Hypothalamus (tissue), 51 donors: ENCODE data around the gene ARMC8.

Experiments used
- DNase-seq, 51 donors: peaks; one replicate each; lab custom pipeline; 2025; lab: John Stamatoyannopoulos, UW

ARMC8 gene

DNA sequence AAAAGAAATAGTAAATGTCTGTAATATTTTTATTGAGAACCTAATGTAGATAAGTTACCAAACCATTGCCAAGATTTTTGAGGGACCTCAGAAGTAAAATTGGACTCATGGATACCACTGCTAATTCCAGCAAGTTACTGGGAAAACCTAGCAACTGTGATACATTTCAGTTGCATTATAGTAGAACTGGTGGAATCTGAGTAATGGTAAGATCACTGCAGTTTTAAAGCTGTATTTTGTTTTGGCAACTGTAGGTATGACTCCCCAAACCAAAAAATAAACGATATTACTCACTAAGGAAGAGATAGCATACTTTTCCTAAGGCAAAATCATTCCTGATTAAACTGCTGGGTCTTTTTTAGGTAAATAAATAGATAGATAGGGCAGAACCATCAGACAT is 54.0 kb downstream of the ARMC8 start:
- DNase-seq, result no peak

- no peak for DNase-seq
Observed at GRCh38 chr3:138241676-138242075, 54.6 kb downstream of the ARMC8 start.

DNA sequence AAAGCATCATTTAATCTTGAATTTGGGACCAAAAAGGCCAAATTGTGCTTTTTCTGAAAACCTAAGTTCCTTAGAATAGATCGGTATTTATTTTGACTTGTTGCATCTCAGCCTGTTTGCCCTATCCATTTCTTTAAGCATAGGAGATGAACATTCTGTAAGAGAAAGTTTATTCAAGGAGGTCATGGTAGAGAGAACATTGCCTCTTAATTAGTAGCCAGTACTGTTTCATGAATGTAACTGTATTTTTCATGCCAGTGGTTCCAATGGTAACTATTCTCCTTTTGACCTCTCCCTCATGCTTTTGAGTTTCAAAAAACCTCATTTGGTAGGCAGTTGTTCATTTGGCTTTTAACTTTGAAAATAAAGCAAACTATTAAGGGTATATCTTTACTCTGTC is 55.4 kb downstream of the ARMC8 start:
- no peak for DNase-seq

GRCh38 chr3:138245026-138245425 is 57.9 kb downstream of the ARMC8 start:
- no peak for DNase-seq

DNA sequence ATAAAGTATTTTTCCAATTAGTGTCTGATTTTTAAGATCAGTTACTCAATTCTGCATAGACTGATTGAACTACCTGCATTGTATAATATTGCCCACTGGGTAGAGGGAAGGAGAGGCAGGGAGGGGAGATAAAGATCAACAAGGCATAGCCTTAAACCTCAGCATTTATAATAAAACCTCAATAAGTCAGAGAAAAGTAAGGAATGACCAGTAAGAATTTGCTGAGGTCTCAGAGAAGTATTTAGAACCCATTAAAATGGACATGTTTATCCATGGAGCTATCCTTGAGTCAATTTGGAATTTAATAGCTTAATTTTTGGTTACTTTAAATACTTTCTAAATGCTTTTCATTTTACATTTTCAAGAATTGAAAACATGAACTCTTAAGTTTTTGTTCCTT is 62.5 kb downstream of the ARMC8 start:
- no peak for DNase-seq

DNA sequence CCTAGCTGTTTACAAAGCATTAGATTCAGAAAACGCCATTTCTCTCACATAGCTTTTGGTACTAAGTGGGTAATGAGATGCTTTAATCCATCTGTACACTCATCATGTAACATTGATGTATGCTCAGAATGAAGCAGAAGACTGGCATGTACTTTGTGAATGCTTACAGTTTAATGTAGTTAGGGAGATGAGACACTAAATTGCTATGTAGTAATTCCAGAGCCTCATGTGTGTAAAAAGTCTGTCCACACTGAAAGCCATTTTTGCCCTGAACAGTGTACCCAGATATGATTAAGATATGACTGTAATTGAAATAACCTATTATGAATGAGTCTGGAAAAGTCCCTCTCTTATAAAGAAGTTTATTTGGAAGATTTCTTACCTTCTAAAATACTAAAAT is 66.5 kb downstream of the ARMC8 start:
- DNase-seq, result no peak

DNA sequence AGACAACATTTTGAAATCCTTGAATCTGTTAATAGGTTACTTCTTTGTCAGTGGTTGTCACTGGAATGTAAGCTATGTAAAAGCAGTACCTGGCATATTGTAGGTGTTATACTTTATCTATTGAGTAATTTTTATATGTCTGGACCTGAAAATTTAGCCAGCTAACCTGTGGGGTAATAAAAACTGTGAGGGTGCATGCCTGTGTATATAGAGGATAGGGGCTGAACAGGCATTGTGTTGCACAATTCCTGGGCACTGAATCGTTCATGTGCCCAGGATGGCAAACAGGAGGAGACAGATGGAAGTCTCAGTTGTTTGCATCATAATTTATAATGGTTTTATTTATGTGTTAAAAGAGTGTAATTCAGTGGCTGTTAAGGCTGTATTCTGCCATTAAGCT is 67.1 kb downstream of the ARMC8 start:
- DNase-seq, result no peak

DNA sequence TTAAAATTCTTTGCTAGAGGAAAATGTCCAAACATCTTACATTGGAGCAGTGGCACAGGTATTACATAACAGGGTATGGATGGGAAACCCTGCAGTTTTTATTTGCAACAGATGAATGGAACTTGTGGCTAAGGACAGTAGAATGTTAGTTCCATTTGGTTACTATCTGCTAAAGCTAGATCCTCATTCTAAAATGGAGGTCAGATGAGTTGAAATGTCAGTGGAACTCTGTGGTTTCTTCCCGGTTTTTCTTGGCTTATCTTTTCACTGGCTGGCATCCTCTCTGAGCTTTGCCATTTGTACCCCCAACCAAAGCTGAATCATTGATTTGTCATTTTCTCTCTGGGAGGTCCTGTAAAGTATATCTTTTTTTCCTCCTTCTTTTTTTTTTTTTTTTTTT is 68.9 kb downstream of the ARMC8 start:
- DNase-seq, result no peak

DNA sequence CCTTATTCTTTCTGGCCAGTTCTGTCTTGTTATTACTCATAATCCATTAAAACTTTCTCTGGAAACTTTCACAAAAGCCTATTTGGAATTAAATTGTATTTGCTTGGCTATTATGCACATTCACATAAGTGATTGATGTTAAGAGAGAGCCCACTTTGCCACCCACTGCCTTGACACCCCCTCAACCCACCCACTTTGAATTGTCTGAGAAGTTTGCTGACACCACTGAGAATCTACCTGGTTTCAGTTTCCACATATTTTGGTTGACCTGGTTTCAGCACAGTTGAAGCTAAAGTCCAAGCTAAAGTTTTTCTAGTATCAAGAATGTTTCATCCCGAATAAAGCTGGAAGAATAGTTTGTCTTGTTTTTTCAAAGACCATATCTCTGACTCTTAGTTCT is 70.9 kb downstream of the ARMC8 start:
- no peak for DNase-seq

DNA sequence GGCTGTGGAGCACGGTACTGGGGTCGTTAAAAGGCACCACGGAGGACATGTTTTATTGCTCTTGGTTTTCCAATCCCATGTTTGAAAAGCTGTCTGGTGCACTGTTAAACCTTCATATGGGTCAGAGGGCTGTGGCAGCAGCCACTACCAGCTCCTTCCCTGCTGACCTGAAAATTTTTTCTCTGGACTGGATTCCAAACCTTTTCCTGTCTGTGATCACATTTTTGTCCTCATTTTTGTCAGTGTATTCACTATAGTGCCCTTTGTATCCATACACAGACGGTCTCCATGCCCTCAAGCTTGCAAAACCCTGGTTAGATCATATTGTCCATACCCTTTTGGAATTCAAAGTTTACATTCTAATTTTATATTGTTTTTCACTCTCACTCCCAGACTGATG is 72.0 kb downstream of the ARMC8 start:
- DNase-seq, result no peak

GRCh38 chr3:138260611-138261010 is 73.5 kb downstream of the ARMC8 start:
- no peak for DNase-seq

GRCh38 chr3:138263104-138263503 is 76.0 kb downstream of the ARMC8 start:
- peak in 1 of 51 donors; percentile 1 for DNase-seq

DNA sequence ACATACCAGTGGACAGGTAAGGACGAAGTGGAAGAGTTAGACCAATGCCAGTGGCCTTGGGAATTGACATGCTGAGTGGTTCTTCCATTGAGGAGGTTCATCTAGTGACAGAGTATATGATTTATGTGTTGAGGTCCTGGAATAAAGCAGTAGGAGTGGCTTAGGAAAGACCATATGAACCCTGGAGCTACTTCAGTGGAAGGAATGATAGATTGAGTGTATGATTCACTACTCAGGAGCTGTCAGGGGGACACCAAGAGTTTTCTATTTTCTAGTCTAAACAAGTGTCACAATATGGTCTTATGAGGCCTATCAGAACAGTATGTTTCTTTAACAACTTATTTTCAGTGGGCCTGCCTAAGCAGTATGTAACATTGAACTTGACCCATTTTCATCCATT is 78.6 kb downstream of the ARMC8 start:
- no peak for DNase-seq

DNA sequence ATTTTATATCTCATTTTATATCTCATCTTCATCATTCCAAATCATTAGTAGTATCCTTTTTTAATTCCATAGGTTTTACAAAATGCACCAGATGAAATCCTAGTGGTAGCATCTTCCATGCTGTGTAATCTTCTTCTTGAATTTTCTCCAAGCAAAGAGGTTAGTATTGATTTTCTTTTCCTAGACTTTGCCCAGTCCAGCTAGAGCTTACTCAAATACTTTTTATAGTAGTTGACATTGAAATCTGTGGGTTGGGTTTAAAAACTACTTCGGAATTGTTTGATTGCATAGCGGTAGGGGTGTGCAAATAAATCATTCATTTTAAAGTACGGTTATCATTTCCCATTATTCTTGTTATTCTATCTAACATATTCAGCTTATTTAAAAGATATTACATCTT is 80.0 kb downstream of the ARMC8 start:
- DNase-seq, result no peak

DNA sequence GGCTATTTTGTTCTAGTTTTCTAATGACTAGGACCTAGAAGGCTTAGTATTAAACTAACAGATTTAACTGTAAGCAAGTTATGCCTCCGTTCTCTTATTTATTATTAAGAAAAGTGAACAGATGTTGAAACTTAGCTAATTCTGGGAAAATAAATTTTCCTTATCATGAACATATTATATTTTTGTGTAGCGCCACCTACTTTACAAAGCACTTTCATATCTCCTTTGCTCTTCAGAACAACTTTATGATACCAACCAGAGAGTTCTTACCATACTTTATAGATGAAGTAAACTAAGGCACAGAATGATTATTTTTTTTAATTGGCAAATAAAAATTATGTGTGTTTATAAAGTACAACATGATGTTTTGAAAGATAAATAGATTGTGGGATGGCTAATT is 83.1 kb downstream of the ARMC8 start:
- DNase-seq, result no peak

DNA sequence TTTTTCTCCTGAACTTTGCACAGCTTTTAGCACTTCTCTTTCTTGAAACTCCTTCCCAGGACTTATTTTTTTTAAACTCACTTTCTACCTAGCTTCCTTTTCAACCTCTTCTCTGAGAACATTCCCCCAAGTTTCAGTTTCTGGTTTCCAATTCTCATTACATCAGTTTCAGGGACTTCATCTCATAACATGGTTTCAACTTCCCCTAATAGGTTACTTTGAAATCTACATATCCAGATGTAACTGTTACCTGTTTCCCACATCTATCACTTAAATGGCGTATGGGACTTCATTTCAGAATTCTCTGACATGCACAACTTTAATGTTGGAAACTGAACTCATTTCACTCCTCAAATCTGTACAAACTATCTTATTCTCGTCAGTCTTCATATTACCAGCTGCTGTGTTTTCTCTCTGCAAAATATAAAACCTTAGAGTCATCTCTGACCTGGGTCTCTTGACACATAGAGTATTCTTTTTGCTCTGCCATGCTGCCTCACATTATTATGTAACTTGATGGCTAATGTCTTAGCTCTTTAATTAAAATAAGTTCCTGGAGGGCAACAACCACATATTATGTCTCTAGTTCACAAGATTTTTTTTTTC is 84.2 kb downstream of the ARMC8 start:
- DNase-seq, result no peak

GRCh38 chr3:138281561-138281960 is 94.5 kb downstream of the ARMC8 start:
- DNase-seq, result no peak

GRCh38 chr3:138282836-138283235 is 95.7 kb downstream of the ARMC8 start:
- no peak for DNase-seq

DNA sequence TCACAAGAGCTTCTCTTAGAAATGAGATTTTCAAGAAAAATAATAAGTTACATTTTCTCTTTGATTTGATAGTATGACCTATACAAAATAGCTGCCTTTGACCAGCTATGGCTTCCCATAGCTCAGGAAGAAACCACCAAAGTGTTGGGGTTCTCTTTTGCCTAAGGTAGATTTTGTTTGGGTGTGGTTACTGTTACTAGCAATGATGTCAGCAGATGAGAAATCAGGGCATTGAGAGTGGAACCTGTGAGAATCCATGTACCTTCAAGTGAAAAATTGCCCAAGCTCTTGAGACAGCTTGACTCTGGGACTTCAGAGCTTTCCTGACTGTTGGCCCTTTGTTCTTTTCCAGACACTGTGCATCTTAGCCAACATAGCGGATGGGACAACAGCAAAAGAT is 97.0 kb downstream of the ARMC8 start:
- DNase-seq, result no peak

DNA sequence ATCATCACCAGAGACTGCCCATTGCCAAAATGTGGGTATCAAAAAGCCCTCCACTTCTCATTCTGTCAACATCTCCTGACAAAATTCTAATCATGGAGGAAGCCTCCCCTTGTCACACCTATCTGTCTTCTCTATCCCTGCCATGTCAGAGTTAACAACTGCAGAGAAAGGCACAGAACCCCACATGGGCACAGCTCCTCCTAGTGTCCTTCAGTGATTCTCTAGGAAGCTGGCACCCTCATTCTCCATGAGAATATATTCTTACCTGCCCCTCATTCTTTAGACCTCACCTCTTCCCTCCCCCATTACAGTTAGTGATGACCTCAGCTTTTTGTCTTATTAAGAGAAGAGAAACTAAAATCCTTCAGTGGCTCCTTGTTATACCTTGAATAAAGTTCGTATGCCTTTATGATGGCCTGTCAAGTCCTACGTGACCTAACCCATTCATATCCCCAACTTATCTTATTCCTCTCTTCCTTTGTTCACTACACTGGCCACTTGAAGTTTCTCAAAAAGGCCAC is 97.9 kb downstream of the ARMC8 start:
- no peak for DNase-seq

DNA sequence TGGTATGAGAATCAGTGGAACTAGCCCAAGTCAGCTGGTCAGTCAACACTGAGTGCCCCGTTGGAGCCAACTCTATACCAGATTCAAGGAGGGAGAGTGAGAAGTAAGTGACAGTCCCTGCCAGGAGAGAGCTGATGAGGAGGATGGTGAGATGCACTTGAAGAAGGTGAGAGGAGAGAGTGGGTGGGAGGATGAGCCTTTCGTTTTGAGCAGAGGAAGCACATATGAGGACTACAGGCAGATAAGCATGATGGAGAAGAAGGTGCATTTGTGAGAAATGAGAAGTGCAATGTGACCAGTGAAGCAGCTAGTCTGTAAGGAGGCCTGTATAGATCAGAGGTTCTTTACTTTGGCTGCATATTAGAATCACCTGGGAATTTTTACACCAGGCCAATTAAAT is 102.2 kb downstream of the ARMC8 start:
- no peak for DNase-seq

DNA sequence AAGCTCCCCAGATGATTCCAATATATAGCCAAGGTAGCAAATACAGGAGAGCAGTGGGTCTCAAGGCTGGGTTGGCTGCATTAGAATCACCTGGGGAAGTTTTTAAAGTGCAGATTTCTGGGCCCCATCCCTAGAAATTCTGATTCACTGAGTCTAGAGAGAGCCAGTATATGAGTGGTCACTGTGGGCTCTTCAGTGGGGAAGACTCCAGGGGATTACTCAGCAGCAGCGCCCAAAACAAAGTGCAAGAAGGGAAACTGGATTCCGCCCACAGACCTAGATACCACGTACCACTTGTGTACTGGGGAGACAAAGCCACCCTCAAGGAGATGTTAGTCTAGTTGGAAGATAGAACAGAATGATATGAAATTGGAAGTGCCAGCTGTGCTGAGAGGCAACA is 102.6 kb downstream of the ARMC8 start:
- DNase-seq, result no peak

GRCh38 chr3:138296639-138297038 is 109.5 kb downstream of the ARMC8 start:
- DNase-seq, result no peak
